HG03442 (cell line): ENCODE measurements around the gene PRPF40A.
A peak's percentile ranks its signal among the peaks of the same experiment; 100 is the strongest.

Source experiments
- ATAC-seq: cut with Tn5 transposase; IDR thresholded peaks from one replicate; pipeline ENCODE4 v1.9.1; 2021; ENCODE audit warnings: mild to moderate bottlenecking, moderate library complexity; ENCODE audit not compliant: unreplicated experiment

PRPF40A gene

GRCh38 chr2:152655880-152656279 is 61.4 kb downstream of the PRPF40A start:
- ATAC-seq, result peak; percentile 52

GRCh38 chr2:152651834-152652233 is 65.4 kb downstream of the PRPF40A start:
- no peak for ATAC-seq

- ATAC-seq, result no peak
Measured at GRCh38 chr2:152650768-152651371, 66.4 kb downstream of the PRPF40A start.

GRCh38 chr2:152649997-152650396 is 67.3 kb downstream of the PRPF40A start:
- ATAC-seq, result no peak

GRCh38 chr2:152648336-152648735 is 68.9 kb downstream of the PRPF40A start:
- no peak for ATAC-seq

GRCh38 chr2:152647552-152647951 is 69.7 kb downstream of the PRPF40A start:
- ATAC-seq, result no peak

GRCh38 chr2:152646775-152647174 is 70.5 kb downstream of the PRPF40A start:
- ATAC-seq, result no peak

GRCh38 chr2:152646264-152646663 is 71.0 kb downstream of the PRPF40A start:
- ATAC-seq, result no peak

GRCh38 chr2:152644189-152644873 is 72.9 kb downstream of the PRPF40A start:
- ATAC-seq, result no peak

GRCh38 chr2:152638590-152638989 is 78.7 kb downstream of the PRPF40A start:
- ATAC-seq, result no peak

GRCh38 chr2:152638056-152638455 is 79.2 kb downstream of the PRPF40A start:
- no peak for ATAC-seq

- ATAC-seq, result no peak
Measured at GRCh38 chr2:152637251-152637650, 80.0 kb downstream of the PRPF40A start.

GRCh38 chr2:152635635-152636298 is 81.5 kb downstream of the PRPF40A start:
- no peak for ATAC-seq

- no peak for ATAC-seq
Measured at GRCh38 chr2:152632736-152633135, 84.5 kb downstream of the PRPF40A start.

GRCh38 chr2:152630466-152630865 is 86.8 kb downstream of the PRPF40A start:
- no peak for ATAC-seq

GRCh38 chr2:152629202-152629601 is 88.1 kb downstream of the PRPF40A start:
- ATAC-seq, result no peak

GRCh38 chr2:152627351-152627957 is 89.8 kb downstream of the PRPF40A start:
- ATAC-seq, result no peak

GRCh38 chr2:152626911-152627339 is 90.3 kb downstream of the PRPF40A start:
- no peak for ATAC-seq

GRCh38 chr2:152624805-152625204 is 92.5 kb downstream of the PRPF40A start:
- no peak for ATAC-seq

- no peak for ATAC-seq
Measured at GRCh38 chr2:152623775-152624174, 93.5 kb downstream of the PRPF40A start.

GRCh38 chr2:152623076-152623740 is 94.1 kb downstream of the PRPF40A start:
- ATAC-seq, result no peak
